Neural crest cell (in vitro differentiated cells): Measurements from ENCODE around the gene FOXP2. TPM values are rescaled to one million over a fixed set of nuclear protein-coding genes. Genes with fewer than 3 reads are reported as not detected.
A peak's percentile ranks its signal among the peaks of the same experiment; 100 is the strongest.

Experiments
- DNase-seq: peaks from one replicate; pipeline ENCODE4 v3.0.0; 2021; ENCODE audit warnings: low read depth, mixed read lengths, low spot score
- H3K27ac Mint-ChIP-seq: one replicate; pipeline ENCODE4 v1.8.0; 2021; ENCODE audit warnings: mild to moderate bottlenecking, mixed read lengths; ENCODE audit not compliant: unreplicated experiment
- H3K27me3 Mint-ChIP-seq: 2 replicates; pipeline ENCODE4 v1.8.0; 2021; ENCODE audit warnings: low read depth, mild to moderate bottlenecking, mixed read lengths
- H3K36me3 Mint-ChIP-seq: 2 replicates; pipeline ENCODE4 v1.8.0; 2021; ENCODE audit warnings: low read depth, mild to moderate bottlenecking, mixed read lengths
- H3K4me1 Mint-ChIP-seq: 2 replicates; pipeline ENCODE4 v1.8.0; 2021; ENCODE audit warnings: mixed read lengths
- H3K4me3 Mint-ChIP-seq: one replicate; pipeline ENCODE4 v1.8.0; 2021; ENCODE audit warnings: mild to moderate bottlenecking, mixed read lengths
- H3K9me3 Mint-ChIP-seq: 2 replicates; pipeline ENCODE4 v1.8.0; 2021; ENCODE audit warnings: mixed read lengths
- total RNA-seq: library from RNA; stranded (reverse); gene quantifications from 2 replicates; pipeline ENCODE4 v1.2.1, GENCODE V29; 2021
- TF ChIP-seq, protein P1 (sequence below): fragments of 200-600 bp; sonication (generic); conservative IDR thresholded peaks from 2 replicates; pipeline ENCODE4 v1.5.0; 2021; ENCODE audit warnings: antibody characterized with exemption, mild to moderate bottlenecking

Gene FOXP2
- total RNA-seq, 1 donor from 2014 or later: 7.1 TPM

DNA sequence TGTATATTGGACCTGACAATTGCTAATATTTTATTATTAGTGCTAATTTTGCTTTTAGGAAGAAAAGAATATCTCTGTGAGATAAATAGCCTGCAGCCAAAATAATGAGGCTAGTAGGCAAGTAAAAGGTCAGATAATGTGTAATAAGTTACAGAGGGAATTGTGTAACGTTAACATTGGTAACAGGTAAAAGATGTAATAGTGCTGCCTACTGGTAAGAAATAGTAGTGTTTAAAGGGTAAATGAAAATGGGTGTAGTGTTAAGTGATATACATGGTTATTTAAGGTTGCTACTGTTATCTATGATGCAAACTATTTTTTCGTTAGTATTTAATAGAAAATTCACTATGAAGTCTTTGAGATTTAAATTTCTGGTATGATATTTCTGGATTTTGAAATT, 9.2 kb upstream of the FOXP2 start:
- peaks cover 3% of the 10 kb centered on the region for H3K9me3 Mint-ChIP-seq
- peaks cover 5% of the 10 kb centered on the region for H3K27me3 Mint-ChIP-seq
- TF ChIP-seq, protein P1, sequence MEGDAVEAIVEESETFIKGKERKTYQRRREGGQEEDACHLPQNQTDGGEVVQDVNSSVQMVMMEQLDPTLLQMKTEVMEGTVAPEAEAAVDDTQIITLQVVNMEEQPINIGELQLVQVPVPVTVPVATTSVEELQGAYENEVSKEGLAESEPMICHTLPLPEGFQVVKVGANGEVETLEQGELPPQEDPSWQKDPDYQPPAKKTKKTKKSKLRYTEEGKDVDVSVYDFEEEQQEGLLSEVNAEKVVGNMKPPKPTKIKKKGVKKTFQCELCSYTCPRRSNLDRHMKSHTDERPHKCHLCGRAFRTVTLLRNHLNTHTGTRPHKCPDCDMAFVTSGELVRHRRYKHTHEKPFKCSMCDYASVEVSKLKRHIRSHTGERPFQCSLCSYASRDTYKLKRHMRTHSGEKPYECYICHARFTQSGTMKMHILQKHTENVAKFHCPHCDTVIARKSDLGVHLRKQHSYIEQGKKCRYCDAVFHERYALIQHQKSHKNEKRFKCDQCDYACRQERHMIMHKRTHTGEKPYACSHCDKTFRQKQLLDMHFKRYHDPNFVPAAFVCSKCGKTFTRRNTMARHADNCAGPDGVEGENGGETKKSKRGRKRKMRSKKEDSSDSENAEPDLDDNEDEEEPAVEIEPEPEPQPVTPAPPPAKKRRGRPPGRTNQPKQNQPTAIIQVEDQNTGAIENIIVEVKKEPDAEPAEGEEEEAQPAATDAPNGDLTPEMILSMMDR: peak; percentile 70
- no peak for DNase-seq
- no peaks in the 10 kb centered on the region for H3K36me3 Mint-ChIP-seq
- H3K27ac Mint-ChIP-seq: no peak overlapping the region
- no peak overlapping the region for H3K4me3 Mint-ChIP-seq
- H3K4me1 Mint-ChIP-seq: no peaks in the 10 kb centered on the region

DNA sequence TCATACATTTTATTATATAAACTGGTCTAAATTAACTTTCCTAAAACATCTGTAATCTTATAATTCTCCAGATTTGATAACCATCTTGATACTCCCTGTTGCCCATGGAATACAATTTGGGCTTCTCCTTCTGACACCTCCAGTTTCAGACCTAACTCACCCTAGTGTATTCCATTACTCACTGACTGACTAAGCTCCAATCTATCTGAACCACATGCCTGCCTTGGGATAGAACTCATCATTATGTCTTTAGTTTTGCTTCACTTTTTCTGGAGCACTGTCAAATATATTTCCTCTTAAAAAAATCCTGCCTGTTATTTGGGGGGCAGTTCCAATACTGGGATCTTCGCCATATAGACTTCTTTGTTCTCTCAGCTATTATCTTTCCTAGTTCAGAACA, 4.9 kb upstream of the FOXP2 start:
- H3K4me3 Mint-ChIP-seq: no peak overlapping the region
- no peaks in the 10 kb centered on the region for H3K9me3 Mint-ChIP-seq
- no peak overlapping the region for H3K27ac Mint-ChIP-seq
- H3K4me1 Mint-ChIP-seq: peaks cover 16% of the 10 kb centered on the region
- H3K36me3 Mint-ChIP-seq: no peaks in the 10 kb centered on the region
- no peak for DNase-seq
- TF ChIP-seq, protein P1: no peak
- peaks cover 5% of the 10 kb centered on the region for H3K27me3 Mint-ChIP-seq

DNA sequence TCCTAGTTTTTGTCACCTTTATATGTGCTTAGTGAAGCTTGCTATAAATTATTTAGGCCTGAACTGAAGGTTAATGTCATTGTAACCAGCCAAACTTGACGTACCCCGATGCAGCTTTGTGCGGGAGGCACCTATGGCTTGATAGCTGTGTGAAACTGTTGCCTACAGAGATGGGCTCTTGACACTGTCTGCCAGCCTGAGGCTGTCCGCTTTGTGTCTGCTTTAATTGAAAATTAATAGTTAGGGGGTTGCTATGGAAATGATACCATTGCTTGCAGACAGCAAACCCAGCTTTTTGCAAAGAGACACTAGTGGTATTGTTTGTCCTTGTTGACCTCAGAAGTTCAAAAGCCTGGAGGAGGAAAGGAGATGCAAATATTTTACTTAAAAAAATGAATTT, 2.1 kb upstream of the FOXP2 start:
- TF ChIP-seq, protein P1: no peak
- no peaks in the 10 kb centered on the region for H3K36me3 Mint-ChIP-seq
- no peaks in the 10 kb centered on the region for H3K27me3 Mint-ChIP-seq
- peak; percentile 10 for DNase-seq
- H3K9me3 Mint-ChIP-seq: no peaks in the 10 kb centered on the region
- peaks cover 16% of the 10 kb centered on the region for H3K4me1 Mint-ChIP-seq
- H3K4me3 Mint-ChIP-seq: peak overlapping the region; percentile 42
- no peak overlapping the region for H3K27ac Mint-ChIP-seq

DNA sequence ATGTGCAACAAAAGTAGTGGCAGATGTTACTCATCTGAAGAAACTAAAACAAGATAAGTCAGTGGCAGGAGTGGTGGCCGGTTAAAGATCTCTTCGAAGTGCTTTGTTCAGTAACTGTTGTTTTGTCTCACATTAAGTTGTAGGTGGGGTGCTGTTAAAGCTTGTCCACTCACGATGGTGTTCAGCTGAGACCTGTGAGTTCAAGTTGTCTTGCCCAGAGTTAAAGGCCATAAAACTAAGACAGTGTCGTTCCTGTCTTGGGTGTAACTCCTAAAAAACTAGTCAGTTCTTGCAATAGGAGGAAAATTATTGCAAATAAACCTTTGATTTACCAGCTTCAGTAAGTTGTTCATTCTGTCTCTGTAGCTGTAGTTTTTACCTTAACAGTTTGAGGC, 857 bp upstream of the FOXP2 start:
- Mint-ChIP-seq H3K27me3 (no peaks in the 10 kb centered on the region), H3K9me3 (no peaks in the 10 kb centered on the region), H3K4me1 (peaks cover 16% of the 10 kb centered on the region), H3K27ac (no peak overlapping the region), H3K4me3 (no peak overlapping the region), H3K36me3 (no peaks in the 10 kb centered on the region)
- TF ChIP-seq, protein P1: no peak
- no peak for DNase-seq

DNA sequence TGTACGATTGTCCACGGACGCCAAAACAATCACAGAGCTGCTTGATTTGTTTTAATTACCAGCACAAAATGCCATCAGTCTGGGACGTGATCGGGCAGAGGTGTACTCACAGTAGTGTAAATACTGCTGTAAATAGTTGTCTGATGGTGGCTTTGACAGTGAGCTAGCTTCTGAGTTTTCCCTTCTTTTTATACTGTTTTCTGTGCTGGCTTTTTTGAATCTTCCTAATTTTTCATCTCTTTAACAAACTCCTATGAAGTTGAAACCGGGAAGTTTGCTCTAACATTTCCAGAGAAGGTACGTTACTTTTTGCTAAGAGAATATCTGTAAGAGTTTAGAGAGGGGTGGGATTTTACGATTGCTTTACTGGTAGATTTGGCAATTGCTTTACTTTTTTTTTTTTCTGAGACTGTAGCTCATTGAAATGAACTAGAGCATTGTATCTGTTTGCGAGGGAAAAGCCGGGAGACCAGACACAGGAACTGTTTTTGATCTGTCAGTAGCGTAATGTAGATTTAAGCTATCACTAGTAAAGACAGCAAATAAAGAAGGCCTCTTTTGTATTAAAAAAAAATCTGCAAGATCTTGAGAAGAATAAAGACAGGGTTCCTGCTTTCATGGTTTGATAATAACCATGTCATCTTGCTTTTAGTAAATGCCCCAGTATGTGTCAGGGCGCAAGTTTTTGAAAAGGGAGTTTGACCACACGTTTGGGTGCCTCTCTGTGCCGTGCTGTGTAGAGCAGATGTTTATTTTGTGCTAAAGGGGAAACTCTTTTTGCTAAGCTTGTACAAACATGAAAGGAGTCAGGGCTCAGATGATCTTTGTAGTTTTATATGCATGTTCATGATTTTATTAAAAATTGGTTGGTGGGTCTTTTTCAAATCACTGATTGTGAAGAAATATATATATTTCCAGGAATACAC, 712 bp downstream of the FOXP2 start:
- Mint-ChIP-seq H3K4me1 (peaks cover 24% of the 10 kb centered on the region), H3K27me3 (no peaks in the 10 kb centered on the region), H3K27ac (no peak overlapping the region), H3K4me3 (no peak overlapping the region), H3K9me3 (no peaks in the 10 kb centered on the region), H3K36me3 (no peaks in the 10 kb centered on the region)
- no peak for DNase-seq
- TF ChIP-seq, protein P1: no peak
